Measurements from ENCODE around the gene RTF1.
A peak's percentile ranks its signal among the peaks of the same experiment; 100 is the strongest.

Gene RTF1

GRCh38 chr15:41510728-41511127, 93.8 kb downstream of the RTF1 start:
- TF ChIP-seq, protein P1, sequence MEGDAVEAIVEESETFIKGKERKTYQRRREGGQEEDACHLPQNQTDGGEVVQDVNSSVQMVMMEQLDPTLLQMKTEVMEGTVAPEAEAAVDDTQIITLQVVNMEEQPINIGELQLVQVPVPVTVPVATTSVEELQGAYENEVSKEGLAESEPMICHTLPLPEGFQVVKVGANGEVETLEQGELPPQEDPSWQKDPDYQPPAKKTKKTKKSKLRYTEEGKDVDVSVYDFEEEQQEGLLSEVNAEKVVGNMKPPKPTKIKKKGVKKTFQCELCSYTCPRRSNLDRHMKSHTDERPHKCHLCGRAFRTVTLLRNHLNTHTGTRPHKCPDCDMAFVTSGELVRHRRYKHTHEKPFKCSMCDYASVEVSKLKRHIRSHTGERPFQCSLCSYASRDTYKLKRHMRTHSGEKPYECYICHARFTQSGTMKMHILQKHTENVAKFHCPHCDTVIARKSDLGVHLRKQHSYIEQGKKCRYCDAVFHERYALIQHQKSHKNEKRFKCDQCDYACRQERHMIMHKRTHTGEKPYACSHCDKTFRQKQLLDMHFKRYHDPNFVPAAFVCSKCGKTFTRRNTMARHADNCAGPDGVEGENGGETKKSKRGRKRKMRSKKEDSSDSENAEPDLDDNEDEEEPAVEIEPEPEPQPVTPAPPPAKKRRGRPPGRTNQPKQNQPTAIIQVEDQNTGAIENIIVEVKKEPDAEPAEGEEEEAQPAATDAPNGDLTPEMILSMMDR (IDR thresholded peaks at IDR 0.05; ENCODE audit: low read depth, low read length) = no peak
- no peak overlapping the region for H3K4me3 ChIP-seq (ENCODE audit: low read depth, low read length)

DNA sequence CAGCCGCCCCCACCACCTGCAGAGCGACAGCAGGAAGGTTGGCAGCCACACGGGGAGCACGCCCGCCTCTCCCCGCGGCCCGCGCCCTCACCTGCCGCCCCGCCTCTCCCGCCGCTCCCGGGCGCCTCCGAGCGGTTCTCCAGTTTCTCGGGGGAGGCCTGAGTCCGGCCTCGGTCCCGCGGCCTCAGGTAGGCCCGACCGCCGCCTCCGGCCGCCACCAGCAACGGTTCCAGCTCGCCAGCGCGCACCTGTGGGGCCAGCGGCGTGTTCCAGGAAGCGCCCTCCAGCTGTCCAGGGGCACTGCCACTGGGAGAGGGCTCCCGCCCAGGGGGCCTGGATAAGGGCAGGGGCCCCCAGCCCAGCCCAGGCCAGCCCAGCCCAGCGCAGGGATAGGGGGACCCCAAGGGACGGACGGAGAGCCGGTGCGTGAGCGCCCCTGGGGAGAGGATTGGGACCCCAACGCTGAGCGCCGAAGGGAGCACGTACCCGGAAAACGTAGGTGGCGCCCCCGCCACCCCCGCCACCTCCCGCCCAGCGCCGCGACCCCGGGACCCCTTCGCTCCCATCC, 94.5 kb downstream of the RTF1 start:
- H3K4me3 ChIP-seq (ENCODE audit: low read depth, low read length) = no peak overlapping the region

GRCh38 chr15:41511899-41512369, 95.0 kb downstream of the RTF1 start:
- TF ChIP-seq, protein P1 (IDR thresholded peaks at IDR 0.05; ENCODE audit: low read depth, low read length) = no peak
- no peak overlapping the region for H3K4me3 ChIP-seq (ENCODE audit: low read depth, low read length)

More for the DNA sequence above, 94.5 kb downstream of the RTF1 start:
- TF ChIP-seq, protein P1 (IDR thresholded peaks at IDR 0.05; ENCODE audit: low read depth, low read length) = no peak

DNA sequence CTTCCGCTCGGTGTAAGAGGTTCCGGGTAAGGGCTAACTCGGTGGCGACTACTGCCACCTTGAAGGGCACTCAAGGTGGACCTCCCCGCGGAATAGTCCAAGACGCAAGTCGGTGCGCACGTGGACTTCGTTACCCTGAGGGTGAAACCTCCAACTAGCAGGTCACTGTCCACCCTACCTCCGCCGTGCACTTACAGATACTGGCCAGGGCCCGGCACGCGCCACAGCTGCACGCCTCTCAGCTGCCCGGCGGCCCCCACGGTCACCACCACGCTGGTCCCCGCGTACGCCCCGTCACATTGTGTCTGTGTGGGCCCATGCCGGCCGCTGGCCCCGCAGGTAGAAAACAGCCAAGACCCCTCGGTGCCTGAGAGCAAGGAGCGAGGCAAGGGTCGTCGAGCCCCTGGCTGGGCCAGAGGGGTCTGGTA, 95.6 kb downstream of the RTF1 start:
- TF ChIP-seq, protein P1 (IDR thresholded peaks at IDR 0.05; ENCODE audit: low read depth, low read length) = no peak
- peak overlapping the region; percentile 56 for H3K4me3 ChIP-seq (ENCODE audit: low read depth, low read length)

DNA sequence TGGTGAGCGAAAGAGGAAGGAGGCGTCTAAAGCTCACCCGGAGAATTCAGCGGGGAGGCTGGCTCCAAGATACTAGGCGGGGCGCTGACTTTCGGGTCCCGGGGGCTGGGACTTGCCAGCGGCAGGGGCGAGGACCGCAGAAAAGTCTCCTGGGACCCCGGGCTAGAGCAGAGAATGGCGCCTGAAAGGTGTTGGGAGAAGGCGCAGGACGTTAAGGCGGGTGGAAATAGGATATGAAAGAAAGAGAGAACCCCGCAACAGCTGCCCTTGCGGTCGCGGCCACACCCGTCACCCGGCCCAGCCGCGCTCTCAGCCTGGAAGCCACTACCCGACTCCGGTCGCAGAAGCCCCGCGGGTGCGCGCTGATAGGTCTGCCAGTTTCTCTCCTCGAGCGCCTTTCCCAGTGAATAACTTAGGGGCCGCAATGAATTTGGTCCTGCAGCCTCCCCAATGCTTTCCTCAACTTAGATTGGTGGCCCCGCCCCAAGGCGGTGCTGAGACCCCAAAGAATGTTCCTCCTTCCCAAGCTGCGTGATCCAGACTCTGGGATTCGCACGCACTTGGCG, 96.1 kb downstream of the RTF1 start:
- TF ChIP-seq, protein P1 (IDR thresholded peaks at IDR 0.05; ENCODE audit: low read depth, low read length) = no peak
- H3K4me3 ChIP-seq (ENCODE audit: low read depth, low read length) = peak overlapping the region; percentile 56

DNA sequence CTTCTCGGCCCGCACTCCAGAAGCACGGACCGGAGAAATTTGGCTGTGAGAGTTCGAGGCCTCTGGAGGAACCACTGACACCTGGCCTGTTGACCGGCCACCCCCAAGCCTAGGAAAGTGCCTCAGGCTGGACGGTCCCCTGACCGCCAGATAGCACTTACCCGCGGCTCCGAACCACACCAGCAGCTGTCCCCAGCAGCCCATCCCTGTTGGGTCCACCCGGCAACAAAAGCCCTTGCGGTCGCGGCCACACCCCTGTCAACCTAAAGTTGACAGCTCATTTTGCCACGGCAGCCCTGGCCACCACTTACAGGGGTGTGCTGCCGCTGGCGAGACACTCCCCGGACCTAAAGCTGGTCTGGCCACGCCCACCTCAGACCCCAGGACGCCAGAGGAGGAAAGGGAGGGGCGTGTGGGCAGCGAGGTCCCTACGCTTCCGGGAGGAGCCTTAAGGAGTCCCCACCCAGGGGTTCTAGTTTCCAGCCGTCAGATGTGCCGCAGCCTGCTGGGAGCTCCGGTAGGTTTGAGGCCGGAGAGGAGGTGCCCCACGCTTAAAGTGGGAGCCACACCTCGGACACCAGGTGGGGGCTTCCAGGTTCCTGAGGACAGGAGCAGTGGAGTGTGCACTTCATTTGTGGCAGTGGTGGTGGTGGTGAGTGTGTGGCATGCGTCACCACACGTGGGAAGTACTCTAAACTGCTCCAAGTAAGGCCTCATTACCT, 96.8 kb downstream of the RTF1 start, which contains the start of gene LTK:
Gene LTK, minus strand, starts transcription at position 322 of the 722 bp plus-strand sequence. Its CDS starts 118 bp downstream, at position 204.
- TF ChIP-seq, protein P1 (IDR thresholded peaks at IDR 0.05; ENCODE audit: low read depth, low read length) = no peak
- peak within 1 kb of the TSS; percentile 56 for H3K4me3 ChIP-seq (ENCODE audit: low read depth, low read length)
